Ishikawa (cell line): ENCODE results near the gene ASB2.

ENCODE experiments used
- CEBPB ChIP-seq: IDR thresholded peaks from 2 replicates; pipeline ENCODE4 v1.6.1; 2012
- CREB1 ChIP-seq: IDR thresholded peaks from 2 replicates; pipeline ENCODE4 v1.6.1; 2012; ENCODE audit warnings: low read depth
- EGR1 ChIP-seq: IDR thresholded peaks from 2 replicates; pipeline ENCODE4 v1.6.1; 2012
- EP300 ChIP-seq: IDR thresholded peaks from 2 replicates; pipeline ENCODE4 v1.6.1; 2012; ENCODE audit warnings: borderline replicate concordance
- FOXM1 ChIP-seq: IDR thresholded peaks from 2 replicates; pipeline ENCODE4 v1.6.1; 2012; ENCODE audit warnings: low read depth, borderline replicate concordance
- NFIC ChIP-seq: IDR thresholded peaks from 2 replicates; pipeline ENCODE4 v1.6.1; 2012
- RAD21 ChIP-seq: IDR thresholded peaks from 2 replicates; pipeline ENCODE4 v1.6.1; 2012; ENCODE audit warnings: low read depth
- REST ChIP-seq: IDR thresholded peaks from 2 replicates; pipeline ENCODE4 v1.6.1; 2012; ENCODE audit warnings: low read depth, mild to moderate bottlenecking
- TAF1 ChIP-seq: IDR thresholded peaks from 2 replicates; pipeline ENCODE4 v1.6.1; 2012; ENCODE audit warnings: low read depth, mild to moderate bottlenecking
- TCF12 ChIP-seq: IDR thresholded peaks from 2 replicates; pipeline ENCODE4 v1.6.1; 2012; ENCODE audit warnings: low read depth
- TEAD4 ChIP-seq: IDR thresholded peaks from 2 replicates; pipeline ENCODE4 v1.6.1; 2012
- USF1 ChIP-seq: IDR thresholded peaks from 2 replicates; pipeline ENCODE4 v1.6.1; 2012
- YY1 ChIP-seq: IDR thresholded peaks from 2 replicates; pipeline ENCODE4 v1.6.1; 2012; ENCODE audit warnings: low read depth
- ZBTB7A ChIP-seq: IDR thresholded peaks from 2 replicates; pipeline ENCODE4 v1.6.1; 2012; ENCODE audit warnings: low read depth
- TF ChIP-seq, protein P1 (sequence below): IDR thresholded peaks from 2 replicates; pipeline ENCODE4 v1.6.1; 2012

ASB2 gene

DNA sequence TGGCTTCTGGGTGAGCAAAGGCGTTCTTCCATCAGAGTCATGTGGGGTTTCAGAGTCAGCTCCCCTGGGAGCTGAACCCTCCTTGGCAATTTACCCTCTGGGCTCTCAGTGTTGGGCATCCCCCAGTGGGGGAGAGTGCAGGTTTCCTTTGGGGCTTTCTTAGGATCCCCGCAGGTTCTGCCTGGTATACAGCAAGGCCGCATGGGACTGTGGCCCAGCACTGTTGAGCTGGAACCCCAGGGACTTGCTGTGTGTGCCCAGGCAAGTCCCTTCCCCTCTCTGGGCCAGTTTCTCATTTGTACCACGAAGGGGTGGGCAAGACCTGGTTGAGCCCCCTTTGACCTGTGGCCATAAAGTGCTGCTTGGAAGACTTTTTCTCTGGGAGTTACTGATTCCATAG lies 43.7 kb downstream of the ASB2 start:
- TF ChIP-seq YY1 (no peak), NFIC (no peak), TCF12 (no peak), USF1 (no peak), RAD21 (no peak), ZBTB7A (no peak), REST (no peak), CEBPB (no peak), CREB1 (no peak), TEAD4 (no peak), EGR1 (no peak), FOXM1 (no peak), TAF1 (no peak), EP300 (no peak)
- TF ChIP-seq, protein P1, sequence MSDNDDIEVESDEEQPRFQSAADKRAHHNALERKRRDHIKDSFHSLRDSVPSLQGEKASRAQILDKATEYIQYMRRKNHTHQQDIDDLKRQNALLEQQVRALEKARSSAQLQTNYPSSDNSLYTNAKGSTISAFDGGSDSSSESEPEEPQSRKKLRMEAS: no peak

DNA sequence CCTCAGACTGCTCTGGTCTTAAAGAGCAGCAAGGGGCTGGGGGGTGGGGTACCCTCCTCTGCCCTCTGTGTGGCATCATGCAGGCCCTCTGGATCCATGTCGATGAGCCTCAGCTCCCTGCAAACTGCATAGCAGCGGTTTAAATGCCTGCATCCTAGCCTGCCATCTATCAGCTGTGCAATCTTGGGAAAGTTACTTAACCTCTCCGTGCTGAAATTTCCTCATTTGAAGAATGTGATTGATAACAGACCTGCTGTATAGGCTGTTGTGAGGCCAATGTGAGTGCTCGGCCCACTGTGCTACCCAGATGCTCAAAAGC lies 45.4 kb downstream of the ASB2 start:
- TF ChIP-seq FOXM1 (no peak), EGR1 (no peak), REST (no peak), TAF1 (no peak), TEAD4 (no peak)

DNA sequence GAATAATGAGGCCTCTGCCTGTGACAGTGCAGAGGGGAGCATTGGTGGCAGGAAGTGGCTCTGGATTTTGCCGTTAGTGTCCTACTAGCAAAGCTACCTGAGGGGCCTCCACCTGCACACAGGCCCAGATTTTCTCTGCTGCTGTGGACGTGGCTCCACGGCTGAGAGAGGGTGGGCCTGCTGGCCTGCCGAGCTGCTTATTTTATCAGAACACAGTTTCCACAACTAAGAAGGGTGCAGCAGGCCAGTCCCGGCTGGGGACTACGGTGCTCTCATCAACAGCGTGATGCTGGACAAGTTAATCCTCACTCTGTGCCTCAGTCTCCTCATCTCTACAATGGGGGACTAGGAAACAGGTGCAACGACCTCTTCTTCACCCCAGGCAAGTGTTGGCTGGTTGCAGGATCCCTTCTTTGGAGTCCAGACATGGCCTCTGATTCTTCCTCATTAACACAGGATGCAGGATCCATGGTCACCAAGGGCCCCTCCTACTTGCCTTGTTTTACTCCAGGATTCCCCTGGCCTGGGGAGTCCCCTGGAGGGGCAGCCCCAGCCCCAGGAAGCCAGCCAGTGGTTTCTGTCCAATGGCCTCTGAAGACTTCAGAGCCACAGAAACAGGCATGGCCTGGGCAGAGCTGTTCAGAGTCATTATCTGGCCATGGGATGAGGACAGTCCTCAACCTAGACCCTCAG lies 45.9 kb downstream of the ASB2 start:
- TF ChIP-seq NFIC (no peak), EP300 (no peak), RAD21 (no peak), YY1 (no peak), ZBTB7A (no peak), TAF1 (no peak), FOXM1 (no peak), TEAD4 (no peak)
- TF ChIP-seq, protein P1: no peak

GRCh38 chr14:93929657-93930056 lies 46.7 kb downstream of the ASB2 start:
- TF ChIP-seq NFIC: no peak
- no peak for TF ChIP-seq USF1
- TF ChIP-seq EGR1: no peak
- no peak for TF ChIP-seq ZBTB7A
- TF ChIP-seq TCF12: no peak
- TF ChIP-seq, protein P1: no peak
- TF ChIP-seq REST: no peak

- TF ChIP-seq CEBPB (no peak), EGR1 (no peak), TCF12 (no peak), CREB1 (no peak), RAD21 (no peak), YY1 (no peak), FOXM1 (no peak), USF1 (no peak), TEAD4 (no peak), NFIC (no peak)
Observed at GRCh38 chr14:93929048-93929535, 47.3 kb downstream of the ASB2 start.
